Progenitor cell of endocrine pancreas (in vitro differentiated cells): ENCODE measurements around the gene NKPD1. TPM values are rescaled to one million over a fixed set of nuclear protein-coding genes. Genes with fewer than 3 reads are reported as not detected.

Experiments
- DNase-seq: peaks from one replicate; pipeline ENCODE4 v3.0.0; 2021; ENCODE audit warnings: low spot score; ENCODE audit not compliant: unreplicated experiment
- H3K27ac Mint-ChIP-seq: 2 replicates; pipeline ENCODE4 v1.8.0; 2021; ENCODE audit warnings: mild to moderate bottlenecking, moderate library complexity, mixed read lengths
- H3K27me3 Mint-ChIP-seq: 2 replicates; pipeline ENCODE4 v1.8.0; 2021; ENCODE audit warnings: mixed read lengths
- H3K36me3 Mint-ChIP-seq: 2 replicates; pipeline ENCODE4 v1.8.0; 2022; ENCODE audit warnings: mixed read lengths; ENCODE audit not compliant: insufficient read depth
- H3K4me1 Mint-ChIP-seq: 2 replicates; pipeline ENCODE4 v1.8.0; 2021; ENCODE audit warnings: low read depth, mixed read lengths
- H3K4me3 Mint-ChIP-seq: 2 replicates; pipeline ENCODE4 v1.8.0; 2021; ENCODE audit warnings: low read depth, mild to moderate bottlenecking, moderate library complexity, mixed read lengths
- H3K9me3 Mint-ChIP-seq: 2 replicates; pipeline ENCODE4 v1.8.0; 2021; ENCODE audit warnings: low read depth, mixed read lengths
- total RNA-seq: library from RNA; stranded (reverse); gene quantifications from 2 replicates; pipeline ENCODE4 v1.2.1, GENCODE V29; 2021
- TF ChIP-seq, protein P1 (sequence below): fragments of 200-600 bp; sonication (generic); IDR thresholded peaks from one replicate; pipeline ENCODE4 v1.5.0; 2021; ENCODE audit warnings: antibody characterized with exemption, mild to moderate bottlenecking; ENCODE audit not compliant: unreplicated experiment

Gene NKPD1
- total RNA-seq, 1 donor from 2014 or later = 0.34 TPM

DNA sequence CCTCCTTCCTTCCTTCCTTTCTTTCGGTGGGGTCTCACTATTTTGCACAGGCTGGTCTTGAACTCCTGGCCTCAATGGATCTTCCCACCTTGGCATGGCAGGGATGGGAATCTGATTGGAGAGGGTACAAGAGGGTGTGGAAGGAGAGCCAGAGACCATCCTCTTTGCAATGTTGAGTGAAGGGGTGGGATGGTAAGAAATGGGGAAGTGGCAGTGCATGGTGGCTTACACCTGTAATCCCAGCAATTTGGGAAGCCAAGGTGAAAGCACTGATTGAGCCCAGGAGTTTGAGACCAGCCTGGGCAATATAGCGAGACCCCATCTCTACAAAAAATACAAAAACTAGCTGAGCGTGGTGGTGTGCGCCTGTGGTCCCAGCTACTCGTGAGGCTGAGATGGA is 23.3 kb upstream of the NKPD1 start:
- no peak overlapping the region for H3K4me3 Mint-ChIP-seq
- H3K9me3 Mint-ChIP-seq = no peaks in the 10 kb centered on the region
- peaks cover 1% of the 10 kb centered on the region for H3K36me3 Mint-ChIP-seq
- no peak for DNase-seq
- TF ChIP-seq, protein P1, sequence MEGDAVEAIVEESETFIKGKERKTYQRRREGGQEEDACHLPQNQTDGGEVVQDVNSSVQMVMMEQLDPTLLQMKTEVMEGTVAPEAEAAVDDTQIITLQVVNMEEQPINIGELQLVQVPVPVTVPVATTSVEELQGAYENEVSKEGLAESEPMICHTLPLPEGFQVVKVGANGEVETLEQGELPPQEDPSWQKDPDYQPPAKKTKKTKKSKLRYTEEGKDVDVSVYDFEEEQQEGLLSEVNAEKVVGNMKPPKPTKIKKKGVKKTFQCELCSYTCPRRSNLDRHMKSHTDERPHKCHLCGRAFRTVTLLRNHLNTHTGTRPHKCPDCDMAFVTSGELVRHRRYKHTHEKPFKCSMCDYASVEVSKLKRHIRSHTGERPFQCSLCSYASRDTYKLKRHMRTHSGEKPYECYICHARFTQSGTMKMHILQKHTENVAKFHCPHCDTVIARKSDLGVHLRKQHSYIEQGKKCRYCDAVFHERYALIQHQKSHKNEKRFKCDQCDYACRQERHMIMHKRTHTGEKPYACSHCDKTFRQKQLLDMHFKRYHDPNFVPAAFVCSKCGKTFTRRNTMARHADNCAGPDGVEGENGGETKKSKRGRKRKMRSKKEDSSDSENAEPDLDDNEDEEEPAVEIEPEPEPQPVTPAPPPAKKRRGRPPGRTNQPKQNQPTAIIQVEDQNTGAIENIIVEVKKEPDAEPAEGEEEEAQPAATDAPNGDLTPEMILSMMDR = no peak
- H3K4me1 Mint-ChIP-seq = peaks cover 8% of the 10 kb centered on the region
- H3K27me3 Mint-ChIP-seq = no peaks in the 10 kb centered on the region
- no peak overlapping the region for H3K27ac Mint-ChIP-seq

DNA sequence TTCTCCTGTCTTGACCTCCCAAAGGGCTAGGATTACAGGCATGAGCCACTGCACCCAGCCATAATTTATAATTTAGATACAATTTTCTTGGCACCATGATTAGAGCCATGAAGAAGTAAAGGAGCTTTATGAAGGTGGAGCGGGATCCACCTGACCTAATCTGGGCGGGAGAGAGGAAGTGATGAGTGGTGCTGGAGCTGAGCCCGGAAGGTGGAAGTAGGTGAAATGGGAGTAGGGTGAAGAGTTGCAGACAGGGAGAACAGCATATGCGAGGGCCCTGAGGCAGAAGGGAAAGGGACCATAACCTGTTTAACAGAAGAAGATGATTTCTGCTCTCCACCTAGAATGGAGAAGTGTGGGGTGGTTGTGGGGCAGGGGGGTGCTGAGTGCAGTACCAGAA is 22.0 kb upstream of the NKPD1 start:
- no peak for DNase-seq
- Mint-ChIP-seq H3K36me3 (peaks cover 1% of the 10 kb centered on the region), H3K9me3 (no peaks in the 10 kb centered on the region), H3K4me1 (peaks cover 10% of the 10 kb centered on the region), H3K4me3 (no peak overlapping the region), H3K27me3 (no peaks in the 10 kb centered on the region), H3K27ac (no peak overlapping the region)
- TF ChIP-seq, protein P1 = no peak

DNA sequence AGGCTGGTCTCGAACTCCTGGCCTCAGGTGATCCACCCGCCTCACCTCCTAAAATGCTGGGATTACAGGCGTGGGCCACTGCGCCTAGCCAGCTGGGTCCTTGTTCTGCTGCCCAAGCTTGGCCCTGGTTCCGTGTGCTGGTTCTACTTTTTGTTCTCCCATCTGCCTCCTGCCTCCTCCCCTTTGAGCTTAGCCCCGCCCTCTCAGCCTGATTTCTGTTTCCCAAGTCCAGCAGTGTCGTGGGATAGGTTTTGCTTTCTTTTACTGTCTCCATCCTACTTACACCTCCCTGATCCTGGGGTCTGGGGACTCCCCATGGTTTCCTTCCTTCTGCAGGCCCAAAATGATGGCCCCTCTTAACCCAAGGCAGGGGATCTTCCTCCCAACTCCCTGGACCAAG is 20.2 kb upstream of the NKPD1 start:
- no peak for DNase-seq
- Mint-ChIP-seq H3K27ac (no peak overlapping the region), H3K36me3 (peaks cover 1% of the 10 kb centered on the region), H3K9me3 (no peaks in the 10 kb centered on the region), H3K4me1 (peaks cover 12% of the 10 kb centered on the region), H3K4me3 (peak overlapping the region; percentile 72), H3K27me3 (no peaks in the 10 kb centered on the region)
- TF ChIP-seq, protein P1 = no peak

DNA sequence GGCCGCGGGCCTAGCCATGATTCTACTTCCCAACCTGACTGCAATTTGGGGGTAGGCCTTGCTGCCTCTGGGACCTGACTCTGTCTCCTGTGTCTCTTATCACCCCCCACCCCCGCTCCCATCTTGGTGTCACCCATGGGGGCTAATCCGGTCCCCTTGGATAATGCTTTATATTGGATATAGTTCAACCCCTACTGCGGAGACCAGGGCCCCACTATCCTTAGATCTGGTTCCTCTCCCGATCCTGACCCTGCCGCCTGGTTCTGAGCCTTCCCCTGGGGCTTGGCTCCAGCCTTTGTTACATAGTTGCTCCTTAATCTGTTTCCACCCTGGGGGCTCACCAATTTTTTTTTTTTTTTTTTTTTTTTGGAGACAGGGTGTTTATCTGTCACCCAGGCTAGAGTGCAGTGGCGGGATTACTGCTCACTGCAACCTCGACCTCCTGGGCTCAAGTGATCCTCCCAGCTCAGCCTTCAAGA is 19.1 kb upstream of the NKPD1 start:
- Mint-ChIP-seq H3K27me3 (no peaks in the 10 kb centered on the region), H3K27ac (no peak overlapping the region), H3K4me1 (peaks cover 14% of the 10 kb centered on the region), H3K4me3 (peak overlapping the region; percentile 72), H3K9me3 (no peaks in the 10 kb centered on the region), H3K36me3 (peaks cover 1% of the 10 kb centered on the region)
- TF ChIP-seq, protein P1 = no peak
- no peak for DNase-seq

DNA sequence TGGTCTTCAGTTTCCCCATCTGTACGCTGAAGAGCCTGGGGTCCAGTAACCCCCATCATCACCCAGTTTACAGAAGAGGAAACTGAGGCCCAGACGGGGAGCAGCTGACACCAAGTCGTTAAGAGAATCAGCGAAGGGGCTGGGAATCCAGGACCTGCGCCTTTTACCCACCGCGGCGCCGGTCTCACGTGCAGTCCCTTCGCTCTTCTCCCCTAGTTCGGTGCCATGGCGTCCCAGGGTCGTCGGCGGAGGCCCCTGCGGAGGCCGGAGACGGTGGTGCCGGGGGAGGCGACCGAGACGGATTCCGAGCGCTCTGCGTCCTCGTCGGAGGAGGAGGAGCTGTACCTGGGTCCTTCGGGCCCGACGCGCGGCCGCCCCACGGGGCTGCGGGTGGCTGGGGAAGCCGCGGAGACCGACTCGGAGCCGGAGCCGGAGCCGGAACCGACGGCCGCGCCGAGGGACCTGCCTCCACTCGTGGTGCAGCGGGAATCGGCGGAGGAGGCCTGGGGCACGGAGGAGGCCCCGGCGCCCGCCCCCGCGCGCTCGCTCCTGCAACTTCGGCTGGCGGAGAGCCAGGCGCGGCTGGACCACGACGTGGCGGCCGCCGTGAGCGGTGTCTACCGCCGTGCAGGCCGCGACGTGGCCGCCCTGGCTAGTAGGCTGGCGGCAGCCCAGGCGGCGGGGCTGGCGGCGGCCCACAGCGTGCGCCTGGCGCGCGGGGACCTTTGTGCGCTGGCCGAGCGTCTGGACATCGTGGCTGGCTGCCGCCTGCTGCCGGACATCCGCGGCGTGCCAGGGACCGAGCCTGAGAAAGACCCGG is 18.5 kb upstream of the NKPD1 start:
- H3K9me3 Mint-ChIP-seq = no peaks in the 10 kb centered on the region
- no peak for DNase-seq
- H3K4me3 Mint-ChIP-seq = peak overlapping the region; percentile 90
- peaks cover 1% of the 10 kb centered on the region for H3K36me3 Mint-ChIP-seq
- H3K27me3 Mint-ChIP-seq = no peaks in the 10 kb centered on the region
- TF ChIP-seq, protein P1 = no peak
- peaks cover 14% of the 10 kb centered on the region for H3K4me1 Mint-ChIP-seq
- peak overlapping the region; percentile 95 for H3K27ac Mint-ChIP-seq
